Measurements from ENCODE around the gene PHF2.
A peak's percentile ranks its signal among the peaks of the same experiment; 100 is the strongest.

Gene PHF2

GRCh38 chr9:93682155-93682968, 106.0 kb downstream of the PHF2 start:
- DNase-seq: peak; percentile 36 to 49

GRCh38 chr9:93683331-93684134, 107.1 kb downstream of the PHF2 start:
- DNase-seq: no peak

- DNase-seq: no peak
These were observed 107.9 kb downstream of the PHF2 start for GRCh38 chr9:93684161-93684765.

GRCh38 chr9:93684806-93685543, 108.6 kb downstream of the PHF2 start:
- peak in 1 of 2 donors; percentile 16 for DNase-seq

- DNase-seq: no peak
These were observed 109.9 kb downstream of the PHF2 start for GRCh38 chr9:93686127-93686879.

GRCh38 chr9:93686880-93687236, 110.5 kb downstream of the PHF2 start:
- DNase-seq: no peak

GRCh38 chr9:93690618-93691017, 114.2 kb downstream of the PHF2 start:
- DNase-seq: no peak

- no peak for DNase-seq
These were observed 116.7 kb downstream of the PHF2 start for GRCh38 chr9:93693129-93693528.

- no peak for DNase-seq
These were observed 121.2 kb downstream of the PHF2 start for GRCh38 chr9:93697352-93698139.

- DNase-seq: no peak
These were observed 121.9 kb downstream of the PHF2 start for GRCh38 chr9:93698140-93698908.

GRCh38 chr9:93699650-93700049, 123.3 kb downstream of the PHF2 start:
- DNase-seq: no peak

- DNase-seq: no peak
These were observed 125.3 kb downstream of the PHF2 start for GRCh38 chr9:93701494-93702218.

GRCh38 chr9:93702261-93702660, 125.9 kb downstream of the PHF2 start:
- no peak for DNase-seq

GRCh38 chr9:93708289-93708986, 132.1 kb downstream of the PHF2 start:
- DNase-seq: no peak

- no peak for DNase-seq
These were observed 132.6 kb downstream of the PHF2 start for GRCh38 chr9:93708987-93709302.

- DNase-seq: no peak
These were observed 133.4 kb downstream of the PHF2 start for GRCh38 chr9:93709600-93710369.

GRCh38 chr9:93710370-93710723, 134.0 kb downstream of the PHF2 start:
- no peak for DNase-seq

GRCh38 chr9:93711002-93711401, 134.6 kb downstream of the PHF2 start:
- DNase-seq: no peak

- no peak for DNase-seq
These were observed 136.5 kb downstream of the PHF2 start for GRCh38 chr9:93712896-93713295.
